ENCODE results near the gene SAMD14. TPM values are rescaled to one million over a fixed set of nuclear protein-coding genes. Genes with fewer than 3 reads are reported as not detected.

SAMD14 gene
- total and polyA plus RNA-seq, 2 of the 4 experiments (the other 2 are of a cell fraction), result 1.4 to 6.2 TPM

- no peak overlapping the region for H4K91ac ChIP-seq (ENCODE audit: insufficient read depth, low read depth, low read length)
- 94% methylated on average over 2 of the region's 7 CpGs; no CpG with 5 or more reads in 1 of the 2 experiments for WGBS, 2 experiments (ENCODE audit: extremely low coverage in 2 of 2, insufficient read length in 1 of 2)
Measured at GRCh38 chr17:50080827-50081226, 49.1 kb downstream of the SAMD14 start.

More at GRCh38 chr17:50080827-50081226, 49.1 kb downstream of the SAMD14 start:
- no TSS peak for BruUV-seq (replicated peaks)
- Histone ChIP-seq H3K4me2 (ENCODE audit: low read depth, low read length) (no peak overlapping the region), H2BK5ac (ENCODE audit: low read depth, low read length, poor library complexity, severe bottlenecking) (no peak overlapping the region), H3K27ac (ENCODE audit: insufficient read depth, low read length) (no peak overlapping the region), H3K9ac (ENCODE audit: low read depth, low read length) (no peak overlapping the region), H2BK20ac (ENCODE audit: low read depth, low read length) (no peak overlapping the region), H2AK5ac (ENCODE audit: low read depth, low read length) (no peak overlapping the region), H3K36me3 (ENCODE audit: control insufficient read depth, insufficient read depth, low read length) (peaks cover 55% of the 10 kb centered on the region), H3K4ac (ENCODE audit: low read depth, low read length) (no peak overlapping the region), H3K18ac (ENCODE audit: low read depth, low read length) (no peak overlapping the region), H3K14ac (replicated peaks; ENCODE audit: low read depth, low read length) (no peak overlapping the region), H2BK120ac (ENCODE audit: low read depth, low read length) (no peak overlapping the region), H2AFZ (replicated peaks; ENCODE audit: low read length, poor library complexity) (no peak overlapping the region), H3K4me3 (ENCODE audit: insufficient read depth, low read depth, low read length) (no peak overlapping the region), H3K27me3 (ENCODE audit: control insufficient read depth, insufficient read depth, low read length) (no peaks in the 10 kb centered on the region), H3K23ac (ENCODE audit: low read depth, low read length) (no peak overlapping the region), H2AK9ac (replicated peaks; ENCODE audit: low read depth, low read length, poor library complexity) (no peak overlapping the region), H3K9me3 (ENCODE audit: control insufficient read depth, insufficient read depth, low read length) (no peaks in the 10 kb centered on the region), H3K4me1 (ENCODE audit: control insufficient read depth, insufficient read depth, low read length) (no peaks in the 10 kb centered on the region), H3K56ac (ENCODE audit: extremely low read depth, insufficient read depth, low read length) (no peak overlapping the region), H2BK15ac (ENCODE audit: low read depth, low read length) (no peak overlapping the region), H3K9me1 (ENCODE audit: insufficient read depth, low read length) (no peaks in the 10 kb centered on the region), H3K79me1 (ENCODE audit: low read depth in 1 of 2, low read length in 2 of 2) (peaks cover 13 to 32% of the 10 kb centered on the region in 2 experiments; a peak in 3 of 4 replicates), H4K5ac (ENCODE audit: low read depth, low read length) (no peak overlapping the region), H4K20me1 (ENCODE audit: insufficient read depth, low read length) (no peaks in the 10 kb centered on the region; the same call in none of the 2 replicates), H4K8ac (ENCODE audit: low read depth in 2 of 2, low read length in 2 of 2) (no peak overlapping the region)
- ATAC-seq (ENCODE audit: low read depth) (no peak), DNase-seq (no peak)
- intact Hi-C loops (cut with micrococcal nuclease), result no loop called here
- CTCF ChIA-PET, result no interaction called here
- dilution Hi-C loops (cut with HindIII; ENCODE audit: low sequenced_read_pairs, unreplicated experiment), result no loop called here
- in situ Hi-C loops (cut with MboI; ENCODE audit: low sequenced_read_pairs), result no loop called here
- TF ChIP-seq POLR2A (IDR thresholded peaks at IDR 0.05; ENCODE audit: low read depth, low read length), result no peak
- TF ChIP-seq ELK1 (IDR thresholded peaks at IDR 0.05; ENCODE audit: borderline replicate concordance, low read depth, low read length), result no peak
- TF ChIP-seq MXI1 (IDR thresholded peaks at IDR 0.05; ENCODE audit: borderline replicate concordance, low read depth, low read length), result no peak
- no peak for TF ChIP-seq FOS (IDR thresholded peaks at IDR 0.05; ENCODE audit: low read depth, low read length)
- TF ChIP-seq RFX5 (IDR thresholded peaks at IDR 0.05; ENCODE audit: low read depth, low read length), result no peak
- TF ChIP-seq NFE2L2 (IDR thresholded peaks at IDR 0.05; ENCODE audit: low read depth, low read length), result no peak
- no peak for TF ChIP-seq BHLHE40 (IDR thresholded peaks at IDR 0.05; ENCODE audit: low read depth, low read length)
- no peak for TF ChIP-seq CTCF (conservative IDR thresholded peaks at IDR 0.05; ENCODE audit: low read depth, low read length)
- TF ChIP-seq, protein P1, sequence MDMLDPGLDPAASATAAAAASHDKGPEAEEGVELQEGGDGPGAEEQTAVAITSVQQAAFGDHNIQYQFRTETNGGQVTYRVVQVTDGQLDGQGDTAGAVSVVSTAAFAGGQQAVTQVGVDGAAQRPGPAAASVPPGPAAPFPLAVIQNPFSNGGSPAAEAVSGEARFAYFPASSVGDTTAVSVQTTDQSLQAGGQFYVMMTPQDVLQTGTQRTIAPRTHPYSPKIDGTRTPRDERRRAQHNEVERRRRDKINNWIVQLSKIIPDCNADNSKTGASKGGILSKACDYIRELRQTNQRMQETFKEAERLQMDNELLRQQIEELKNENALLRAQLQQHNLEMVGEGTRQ (IDR thresholded peaks at IDR 0.05; ENCODE audit: low read depth, low read length), result no peak
- no peak for TF ChIP-seq CEBPB (IDR thresholded peaks at IDR 0.05; ENCODE audit: low read depth, low read length)
- TF ChIP-seq RCOR1 (IDR thresholded peaks at IDR 0.05; ENCODE audit: insufficient replicate concordance, low read length), result no peak
- TF ChIP-seq RAD21 (IDR thresholded peaks at IDR 0.05; ENCODE audit: low read length), result no peak
- no peak for TF ChIP-seq SMC3 (IDR thresholded peaks at IDR 0.05; ENCODE audit: low read depth, low read length)
- no peak for TF ChIP-seq MAZ (IDR thresholded peaks at IDR 0.05; ENCODE audit: borderline replicate concordance, low read depth, low read length)
- no peak for TF ChIP-seq CHD1 (IDR thresholded peaks at IDR 0.05; ENCODE audit: low read depth, low read length)
- POLR2A ChIA-PET (ENCODE audit: unreplicated experiment), result no interaction called here
